GM12892 (cell line): ENCODE results near the gene TNS1.

ENCODE experiments used
- DNase-seq: peaks from one replicate; pipeline ENCODE4 v3.0.0; 2011; ENCODE audit not compliant: insufficient read length
- FAIRE-seq: peaks from 2 replicates; lab custom pipeline; 2011; peaks lifted over from hg19 to GRCh38; lab: Jason Lieb, UNC
- POLR2A ChIP-seq: IDR thresholded peaks from 2 replicates; pipeline ENCODE4 v1.6.1; 2011; ENCODE audit warnings: low read depth, low read length, control low read depth
- POLR2AphosphoS5 ChIP-seq: IDR thresholded peaks from 2 replicates; pipeline ENCODE4 v1.6.1; 2011; ENCODE audit warnings: low read depth, low read length, control low read depth
- TAF1 ChIP-seq: IDR thresholded peaks from 2 replicates; pipeline ENCODE4 v1.6.1; 2011; ENCODE audit warnings: low read depth, mild to moderate bottlenecking, control low read depth, low read length, borderline replicate concordance

TNS1 gene

GRCh38 chr2:218011653-218012040, 8.9 kb upstream of the TNS1 start:
- no peak for FAIRE-seq
- no peak for TF ChIP-seq POLR2AphosphoS5
- TF ChIP-seq POLR2A: no peak
- TF ChIP-seq TAF1: no peak
- DNase-seq: no peak

GRCh38 chr2:218010984-218011652, 8.3 kb upstream of the TNS1 start:
- FAIRE-seq (no peak), DNase-seq (no peak)
- no peak for TF ChIP-seq POLR2AphosphoS5
- no peak for TF ChIP-seq TAF1

GRCh38 chr2:218010140-218010983, 7.6 kb upstream of the TNS1 start:
- no peak for TF ChIP-seq TAF1
- no peak for TF ChIP-seq POLR2A
- TF ChIP-seq POLR2AphosphoS5: no peak
- DNase-seq (peak; percentile 72), FAIRE-seq (no peak)

- no peak for FAIRE-seq
- no peak for TF ChIP-seq TAF1
- TF ChIP-seq POLR2AphosphoS5: no peak
- DNase-seq: no peak
Observed at GRCh38 chr2:218009765-218010139, 7.0 kb upstream of the TNS1 start.

- DNase-seq (no peak), FAIRE-seq (no peak)
- no peak for TF ChIP-seq POLR2AphosphoS5
- no peak for TF ChIP-seq POLR2A
- TF ChIP-seq TAF1: no peak
Observed at GRCh38 chr2:218009231-218009630, 6.4 kb upstream of the TNS1 start.

- FAIRE-seq (no peak), DNase-seq (no peak)
- TF ChIP-seq TAF1 (no peak), POLR2AphosphoS5 (no peak), POLR2A (no peak)
Observed at GRCh38 chr2:218008060-218009040, 5.6 kb upstream of the TNS1 start.

GRCh38 chr2:218006741-218007140, 3.9 kb upstream of the TNS1 start:
- DNase-seq (no peak), FAIRE-seq (no peak)
- TF ChIP-seq POLR2AphosphoS5: no peak
- TF ChIP-seq POLR2A: no peak
- no peak for TF ChIP-seq TAF1

- TF ChIP-seq TAF1: no peak
- no peak for TF ChIP-seq POLR2A
- TF ChIP-seq POLR2AphosphoS5: no peak
- DNase-seq: no peak
- peak; percentile 21 for FAIRE-seq
Observed at GRCh38 chr2:218005486-218005885, 2.7 kb upstream of the TNS1 start.

- no peak for TF ChIP-seq POLR2A
- no peak for TF ChIP-seq POLR2AphosphoS5
- TF ChIP-seq TAF1: no peak
- FAIRE-seq: no peak
Observed at GRCh38 chr2:218005028-218005427, 2.2 kb upstream of the TNS1 start.

GRCh38 chr2:218003981-218004419, 1.2 kb upstream of the TNS1 start:
- FAIRE-seq (no peak), DNase-seq (no peak)
- TF ChIP-seq POLR2AphosphoS5 (no peak), TAF1 (no peak), POLR2A (no peak)

More at GRCh38 chr2:218005028-218005427, 2.2 kb upstream of the TNS1 start:
- DNase-seq: no peak

- TF ChIP-seq POLR2A (no peak), TAF1 (no peak), POLR2AphosphoS5 (no peak)
- no peak for DNase-seq
- no peak for FAIRE-seq
Observed at GRCh38 chr2:218003281-218003944, 618 bp upstream of the TNS1 start.
